Ovary (tissue), 3 donors: ENCODE data around the gene C7orf33.

Source experiments
- EP300 ChIP-seq: sonication (generic); formaldehyde crosslinking; IDR thresholded peaks from one replicate; pipeline ENCODE4 v1.6.1; 2017; ENCODE audit warnings: antibody characterized with exemption
- TF ChIP-seq, protein P1 (sequence below), 3 donors: fragments of 450-650 bp in 2 of 3; fragments of 200-600 bp in 1 of 3; IDR thresholded peaks; one replicate each; pipeline versions ENCODE4 v1.5.1 to v1.8.0; 2016 to 2022; ENCODE audit warnings: antibody characterized with exemption in 3 of 3, mild to moderate bottlenecking in 1 of 3
- donor health status: DM: no; HTN: no; CAD: no.

DNA sequence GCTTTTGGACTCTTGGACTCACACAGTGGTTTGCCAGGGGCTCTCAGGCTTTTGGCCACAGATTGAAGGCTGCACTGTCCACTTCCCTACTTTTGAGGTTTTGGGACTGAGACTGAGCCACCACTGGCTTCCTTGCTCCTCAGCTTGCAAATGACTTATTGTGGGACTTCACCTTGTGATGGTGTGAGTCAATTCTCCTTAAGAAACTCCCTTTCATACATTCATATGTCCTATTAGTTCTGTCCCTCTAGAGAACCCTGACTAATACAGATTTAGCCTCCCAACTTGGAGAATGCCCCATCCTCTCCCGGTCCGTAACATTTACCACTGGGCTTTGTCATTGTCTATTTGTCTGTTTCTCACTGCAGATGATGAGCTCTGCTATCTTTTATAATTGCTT lies 55.3 kb downstream of the C7orf33 start:
- TF ChIP-seq, protein P1, sequence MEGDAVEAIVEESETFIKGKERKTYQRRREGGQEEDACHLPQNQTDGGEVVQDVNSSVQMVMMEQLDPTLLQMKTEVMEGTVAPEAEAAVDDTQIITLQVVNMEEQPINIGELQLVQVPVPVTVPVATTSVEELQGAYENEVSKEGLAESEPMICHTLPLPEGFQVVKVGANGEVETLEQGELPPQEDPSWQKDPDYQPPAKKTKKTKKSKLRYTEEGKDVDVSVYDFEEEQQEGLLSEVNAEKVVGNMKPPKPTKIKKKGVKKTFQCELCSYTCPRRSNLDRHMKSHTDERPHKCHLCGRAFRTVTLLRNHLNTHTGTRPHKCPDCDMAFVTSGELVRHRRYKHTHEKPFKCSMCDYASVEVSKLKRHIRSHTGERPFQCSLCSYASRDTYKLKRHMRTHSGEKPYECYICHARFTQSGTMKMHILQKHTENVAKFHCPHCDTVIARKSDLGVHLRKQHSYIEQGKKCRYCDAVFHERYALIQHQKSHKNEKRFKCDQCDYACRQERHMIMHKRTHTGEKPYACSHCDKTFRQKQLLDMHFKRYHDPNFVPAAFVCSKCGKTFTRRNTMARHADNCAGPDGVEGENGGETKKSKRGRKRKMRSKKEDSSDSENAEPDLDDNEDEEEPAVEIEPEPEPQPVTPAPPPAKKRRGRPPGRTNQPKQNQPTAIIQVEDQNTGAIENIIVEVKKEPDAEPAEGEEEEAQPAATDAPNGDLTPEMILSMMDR (IDR thresholded peaks at IDR 0.05) = no peak
- no peak for TF ChIP-seq EP300
